Testis (tissue), 2 donors: ENCODE measurements around the gene ACADS.

ENCODE experiments used
- CTCF ChIP-seq, 3 experiments: fragments of 450-650 bp in 2 of 3; fragments of 200-600 bp in 1 of 3; sonication (generic) in 1 of 3; IDR thresholded peaks; one replicate each; pipeline ENCODE4 v1.5.1; 2016 to 2019; ENCODE audit warnings: antibody characterized with exemption in 3 of 3, mild to moderate bottlenecking in 2 of 3, moderate library complexity in 1 of 3
- POLR2A ChIP-seq: fragments of 450-650 bp; IDR thresholded peaks from one replicate; pipeline ENCODE4 v1.6.1; 2017; ENCODE audit warnings: antibody characterized with exemption, mild to moderate bottlenecking, moderate library complexity

GRCh38 chr12:120719072-120719471 is 6.6 kb upstream of the ACADS start:
- TF ChIP-seq CTCF (IDR thresholded peaks at IDR 0.05), result no peak
- TF ChIP-seq POLR2A, result no peak
